Subcutaneous adipose tissue (tissue), 4 donors: ENCODE data around the gene PPP1R13B. TPM values are rescaled to one million over a fixed set of nuclear protein-coding genes. Genes with fewer than 3 reads are reported as not detected.

ENCODE experiments used
- CTCF ChIP-seq: fragments of 450-650 bp; IDR thresholded peaks from one replicate; pipeline ENCODE4 v1.5.1; 2016; ENCODE audit warnings: low read depth, mild to moderate bottlenecking, control low read depth, antibody characterized with exemption, moderate library complexity
- total RNA-seq, 4 donors: library from RNA; depleted of rRNA; stranded (reverse); fragments of >200 nt; gene quantifications; one replicate each; pipeline ENCODE4 v1.1.0, GENCODE V29; 2016

The PPP1R13B gene
- total RNA-seq, 4 donors from 2014 or later = 3.6 to 18.8 (median 8.6) TPM

- no peak for TF ChIP-seq CTCF
Measured at GRCh38 chr14:103811189-103811588, 36.2 kb downstream of the PPP1R13B start.

- TF ChIP-seq CTCF = no peak
Measured at GRCh38 chr14:103808403-103809001, 38.9 kb downstream of the PPP1R13B start.

GRCh38 chr14:103806805-103807204 is 40.6 kb downstream of the PPP1R13B start:
- no peak for TF ChIP-seq CTCF

GRCh38 chr14:103805708-103806107 is 41.7 kb downstream of the PPP1R13B start:
- TF ChIP-seq CTCF = no peak

GRCh38 chr14:103803661-103804060 is 43.7 kb downstream of the PPP1R13B start:
- TF ChIP-seq CTCF = no peak

- TF ChIP-seq CTCF = no peak
Measured at GRCh38 chr14:103802356-103802755, 45.0 kb downstream of the PPP1R13B start.

- no peak for TF ChIP-seq CTCF
Measured at GRCh38 chr14:103801459-103801858, 45.9 kb downstream of the PPP1R13B start.
